ENCODE measurements around the gene NOL3.

The NOL3 gene

DNA sequence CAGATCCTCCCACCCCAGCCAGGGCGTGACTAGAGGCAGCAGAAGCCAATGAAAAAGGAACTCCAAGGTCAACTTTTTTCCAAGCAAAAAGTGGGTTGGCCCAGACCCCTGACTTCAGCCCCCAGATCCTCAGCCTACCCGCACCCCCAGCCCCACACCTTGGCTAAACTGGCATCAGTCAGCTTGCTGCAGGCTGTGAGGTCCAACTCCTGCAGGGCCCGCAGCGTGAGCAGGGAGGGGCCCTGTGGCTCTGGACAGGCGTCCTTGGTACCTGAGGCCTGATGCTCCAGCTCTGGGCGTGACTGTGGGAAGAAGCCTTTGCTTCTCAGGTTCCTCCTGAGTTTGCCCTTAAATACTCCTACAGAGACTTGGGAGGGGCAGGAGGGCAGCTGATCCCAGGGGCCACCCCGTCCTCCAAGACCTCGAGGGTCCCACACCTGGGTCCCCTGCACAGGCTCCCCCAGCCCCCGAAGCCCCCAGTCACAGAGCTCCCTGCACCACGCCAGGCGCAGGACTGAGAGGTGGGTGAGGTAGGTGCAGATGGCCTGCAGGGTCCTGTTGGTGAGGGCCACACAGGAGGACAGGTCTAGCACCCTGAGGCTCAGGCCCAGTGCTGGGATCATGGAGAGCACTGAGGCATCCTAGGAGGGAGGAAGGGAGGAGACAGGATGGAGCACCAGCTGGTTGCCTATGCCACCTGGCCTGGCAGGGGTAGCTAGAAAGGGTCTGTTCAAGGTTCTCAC is 38.0 kb downstream of the NOL3 start:
- TF ChIP-seq, protein P1, sequence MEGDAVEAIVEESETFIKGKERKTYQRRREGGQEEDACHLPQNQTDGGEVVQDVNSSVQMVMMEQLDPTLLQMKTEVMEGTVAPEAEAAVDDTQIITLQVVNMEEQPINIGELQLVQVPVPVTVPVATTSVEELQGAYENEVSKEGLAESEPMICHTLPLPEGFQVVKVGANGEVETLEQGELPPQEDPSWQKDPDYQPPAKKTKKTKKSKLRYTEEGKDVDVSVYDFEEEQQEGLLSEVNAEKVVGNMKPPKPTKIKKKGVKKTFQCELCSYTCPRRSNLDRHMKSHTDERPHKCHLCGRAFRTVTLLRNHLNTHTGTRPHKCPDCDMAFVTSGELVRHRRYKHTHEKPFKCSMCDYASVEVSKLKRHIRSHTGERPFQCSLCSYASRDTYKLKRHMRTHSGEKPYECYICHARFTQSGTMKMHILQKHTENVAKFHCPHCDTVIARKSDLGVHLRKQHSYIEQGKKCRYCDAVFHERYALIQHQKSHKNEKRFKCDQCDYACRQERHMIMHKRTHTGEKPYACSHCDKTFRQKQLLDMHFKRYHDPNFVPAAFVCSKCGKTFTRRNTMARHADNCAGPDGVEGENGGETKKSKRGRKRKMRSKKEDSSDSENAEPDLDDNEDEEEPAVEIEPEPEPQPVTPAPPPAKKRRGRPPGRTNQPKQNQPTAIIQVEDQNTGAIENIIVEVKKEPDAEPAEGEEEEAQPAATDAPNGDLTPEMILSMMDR (IDR thresholded peaks at IDR 0.05; ENCODE audit: control extremely low read depth, extremely low read depth, low read depth, missing control alignments), result no peak
- CTCF ChIA-PET, result interaction anchor here (0.6 to 2.5 kb wide), 6 partner anchors 11 to 75 kb away, joined by 3 to 8 read pairs (median 4); partner anchors contain the start of genes FBXL8 and TRADD
- POLR2A ChIA-PET, result interaction anchor here (0.6 kb wide), 1 partner anchor 117 kb away, joined by 5 read pairs; no protein-coding TSS in a partner anchor

DNA sequence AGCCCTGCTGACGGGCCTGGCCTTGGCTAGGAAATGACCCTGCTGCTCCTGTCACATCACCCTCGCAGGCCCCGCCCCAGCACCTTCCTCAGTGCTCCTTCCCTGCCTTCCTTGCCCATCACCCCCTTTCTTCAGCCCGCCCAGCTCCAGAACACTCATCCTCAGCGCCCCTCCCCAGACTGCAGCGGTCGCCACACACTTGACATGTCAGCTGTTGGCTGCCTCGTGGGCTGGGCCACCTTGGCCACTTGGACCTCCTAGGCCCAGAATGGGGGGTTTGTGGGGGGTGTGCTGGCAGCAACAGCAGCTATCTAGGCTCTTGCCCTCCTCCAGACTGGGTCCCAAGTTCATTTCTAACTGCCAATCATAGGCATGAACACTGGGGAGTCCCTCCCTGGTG is 39.2 kb downstream of the NOL3 start:
- ChIA-PET CTCF (interaction anchor here (1.3 to 2.5 kb wide), 4 partner anchors 15 to 54 kb away, joined by 4 to 6 read pairs (median 4); partner anchors contain the start of genes FBXL8 and TRADD), POLR2A (no interaction called here)
- TF ChIP-seq, protein P1 (IDR thresholded peaks at IDR 0.05; ENCODE audit: control extremely low read depth, extremely low read depth, low read depth, missing control alignments), result no peak
- no peak for DNase-seq (ENCODE audit: extremely low spot score)

More for the DNA sequence above, 38.0 kb downstream of the NOL3 start:
- DNase-seq (ENCODE audit: extremely low spot score), result no peak

DNA sequence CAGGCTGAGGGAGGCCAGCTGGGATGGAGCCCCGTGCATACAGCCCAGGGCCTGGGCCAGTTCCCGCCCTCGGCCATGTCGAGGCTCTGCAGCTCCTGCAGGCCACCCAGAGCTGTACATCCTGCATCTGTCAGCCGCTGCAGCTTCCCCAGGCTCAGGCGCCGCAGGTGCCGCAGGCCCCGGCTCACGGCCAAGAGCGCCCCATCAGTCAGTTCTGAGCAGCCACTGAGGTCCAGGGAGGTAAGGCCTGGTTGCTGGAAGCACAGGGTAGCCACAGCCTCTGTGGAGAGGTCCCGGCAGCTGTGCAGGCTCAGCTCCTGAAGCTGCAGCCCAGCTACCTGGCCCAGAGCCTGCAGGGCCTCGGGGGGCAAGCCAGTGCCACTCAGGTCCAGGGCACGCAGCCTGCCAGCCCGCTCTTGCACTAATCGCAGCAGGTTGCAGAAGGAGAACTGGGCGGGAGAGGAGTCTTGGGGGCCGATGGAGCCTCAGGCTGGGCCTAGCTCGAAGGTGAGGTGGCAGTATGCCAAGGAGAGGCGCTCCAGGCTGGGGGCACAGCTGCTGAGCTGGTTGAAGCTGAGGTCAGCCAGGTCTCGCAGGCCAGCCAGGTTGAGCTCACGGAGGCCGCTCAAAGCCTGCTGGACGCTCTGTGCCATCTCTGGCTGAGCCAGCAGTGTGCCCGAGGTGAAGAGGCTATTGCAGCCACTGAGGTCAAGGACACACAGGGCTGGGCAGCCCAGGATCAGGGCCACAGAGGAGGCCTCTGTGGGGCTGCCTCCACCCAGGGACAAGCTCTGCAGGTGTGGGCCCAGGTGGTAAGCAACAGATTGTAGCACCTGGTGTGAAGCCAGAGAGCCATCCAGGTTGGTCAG is 40.0 kb downstream of the NOL3 start:
- no peak for DNase-seq (ENCODE audit: extremely low spot score)
- POLR2A ChIA-PET, result interaction anchor here (1.0 kb wide), 1 partner anchor 12 kb away, joined by 4 read pairs; no protein-coding TSS in a partner anchor
- CTCF ChIA-PET, result interaction anchor here (0.8 to 2.5 kb wide), 3 partner anchors 15 to 218 kb away, joined by 3 to 6 read pairs (median 4); no protein-coding TSS in a partner anchor
- TF ChIP-seq, protein P1 (IDR thresholded peaks at IDR 0.05; ENCODE audit: control extremely low read depth, extremely low read depth, low read depth, missing control alignments), result no peak

DNA sequence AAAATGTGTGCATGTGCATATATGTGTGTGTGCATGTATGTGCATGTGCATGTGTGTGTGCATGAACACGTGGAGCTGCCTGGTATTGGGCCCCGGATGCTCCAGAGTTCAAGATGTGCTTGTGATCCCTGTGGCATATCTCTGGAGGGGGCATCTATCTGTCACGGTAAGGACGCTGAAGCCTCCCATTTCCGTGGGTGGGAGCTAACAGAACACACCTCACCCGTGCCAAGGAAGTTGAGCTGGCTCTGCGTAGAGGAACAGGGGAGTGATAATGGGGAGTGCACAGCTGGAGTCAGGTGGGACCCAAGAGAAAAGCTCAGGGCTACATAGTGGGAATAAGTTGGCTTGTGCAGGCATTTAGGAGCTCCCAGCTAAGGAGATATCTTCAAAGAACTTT is 41.3 kb downstream of the NOL3 start:
- CTCF ChIA-PET, result interaction anchor here (1.0 to 1.1 kb wide), 2 partner anchors 9 to 13 kb away, joined by 3 read pairs; no protein-coding TSS in a partner anchor
- TF ChIP-seq, protein P1 (IDR thresholded peaks at IDR 0.05; ENCODE audit: control extremely low read depth, extremely low read depth, low read depth, missing control alignments), result no peak

DNA sequence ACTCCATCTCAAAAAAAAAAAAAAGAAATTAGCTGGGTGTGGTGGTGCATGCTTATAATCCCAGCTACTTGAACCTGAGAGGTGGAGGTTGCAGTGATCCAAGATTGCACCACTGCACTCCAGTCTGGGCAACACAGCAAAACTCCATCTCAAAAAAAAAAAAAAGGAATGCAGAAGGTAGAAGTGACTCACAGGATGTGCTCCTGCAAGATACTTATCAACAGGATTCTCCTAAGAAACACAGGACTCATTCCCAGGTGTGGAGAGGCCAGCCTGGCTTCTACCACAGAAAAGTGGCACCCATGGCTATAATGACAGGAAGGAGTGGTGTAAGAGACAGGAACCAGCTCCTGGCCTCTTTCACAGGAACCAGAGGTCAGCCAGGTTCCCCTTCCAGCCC is 42.4 kb downstream of the NOL3 start:
- DNase-seq (ENCODE audit: extremely low spot score), result no peak
- TF ChIP-seq, protein P1 (IDR thresholded peaks at IDR 0.05; ENCODE audit: control extremely low read depth, extremely low read depth, low read depth, missing control alignments), result no peak
- ChIA-PET POLR2A (no interaction called here), CTCF (interaction anchor here (1.0 to 2.3 kb wide), 3 partner anchors 8 to 13 kb away, joined by 3 to 8 read pairs (median 3); partner anchors contain the start of gene TMEM208)

More for the DNA sequence above, 41.3 kb downstream of the NOL3 start:
- no peak for DNase-seq (ENCODE audit: extremely low spot score)
- POLR2A ChIA-PET, result no interaction called here
